RWPE1 (cell line): Measurements from ENCODE around the gene ANKS1A.

ENCODE experiments used
- CTCF ChIA-PET: fragments of 350-600 bp; sonication (Branson Sonifier 250); formaldehyde crosslinking; extraction: SDS; loops from one replicate; lab custom pipeline; 2021; lab: Yijun Ruan, JAX
- POLR2A ChIA-PET: fragments of 400-600 bp; formaldehyde crosslinking; extraction: SDS; loops from one replicate; lab custom pipeline; 2020; ENCODE audit warnings: antibody characterized with exemption; ENCODE audit not compliant: low non-redundant PET; lab: Yijun Ruan, JAX
- DNase-seq: peaks from one replicate; pipeline ENCODE4 v3.0.0; 2012; ENCODE audit warnings: low spot score
- H3K27ac ChIP-seq: fragments of 450-650 bp; 2 replicates; pipeline ENCODE4 v1.5.1; 2017
- CTCF ChIP-seq: fragments of 450-650 bp; conservative IDR thresholded peaks from 2 replicates; pipeline ENCODE4 v1.5.1; 2017; ENCODE audit warnings: low read depth, mild to moderate bottlenecking

The ANKS1A gene

DNA sequence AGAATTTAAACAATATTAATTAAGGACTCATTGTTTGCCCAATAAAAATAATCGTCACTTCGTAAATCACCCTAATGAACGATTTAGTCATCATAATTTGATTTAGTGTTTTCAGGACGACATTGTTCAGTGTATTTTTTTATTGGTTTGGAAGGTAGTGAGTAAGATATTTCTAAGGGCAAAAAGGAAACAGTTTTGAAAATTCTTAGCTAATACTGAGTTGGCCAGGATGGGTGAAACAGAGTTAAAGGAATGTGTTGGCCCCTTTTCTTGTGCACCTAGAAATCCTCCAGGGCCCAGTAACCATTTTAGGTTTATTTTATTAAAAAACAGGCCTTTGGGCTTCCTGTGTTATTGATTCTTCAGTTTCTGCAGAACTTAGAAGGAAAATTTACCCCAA, 25.3 kb downstream of the ANKS1A start:
- POLR2A ChIA-PET: no interaction called here
- TF ChIP-seq CTCF: no peak
- DNase-seq: no peak
- no peak overlapping the region for H3K27ac ChIP-seq
- CTCF ChIA-PET: no interaction called here

DNA sequence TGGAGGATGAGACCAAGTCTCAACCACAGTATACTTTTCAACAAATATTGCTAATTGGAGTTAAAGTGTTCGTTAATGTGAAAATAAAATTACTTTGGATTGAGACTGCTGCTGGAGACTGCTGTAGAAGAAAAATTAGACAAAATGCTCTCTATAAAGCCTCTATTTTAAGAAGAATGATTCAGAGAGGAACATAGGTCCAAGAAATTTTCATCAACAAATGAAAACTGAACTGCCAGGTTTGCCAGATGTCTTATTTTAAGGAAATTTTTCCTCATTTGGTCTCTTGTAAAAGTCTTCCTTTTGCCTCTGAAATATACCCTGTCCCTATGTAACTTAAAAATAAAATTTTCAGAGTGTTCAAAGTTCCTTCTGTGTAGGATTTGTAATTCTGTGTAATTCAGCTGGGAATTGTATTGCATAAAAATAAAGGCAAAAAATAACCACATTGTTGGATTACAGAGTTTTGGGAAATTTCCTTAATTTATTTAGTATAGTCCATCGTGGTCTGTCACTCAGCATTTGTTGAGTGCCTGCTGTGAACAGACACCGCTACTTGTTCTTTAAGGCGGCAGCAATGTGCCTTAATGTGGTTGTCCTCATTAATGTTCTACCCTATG, 27.4 kb downstream of the ANKS1A start:
- CTCF ChIA-PET: no interaction called here
- no peak overlapping the region for H3K27ac ChIP-seq
- no peak for DNase-seq
- TF ChIP-seq CTCF: no peak
- POLR2A ChIA-PET: no interaction called here

DNA sequence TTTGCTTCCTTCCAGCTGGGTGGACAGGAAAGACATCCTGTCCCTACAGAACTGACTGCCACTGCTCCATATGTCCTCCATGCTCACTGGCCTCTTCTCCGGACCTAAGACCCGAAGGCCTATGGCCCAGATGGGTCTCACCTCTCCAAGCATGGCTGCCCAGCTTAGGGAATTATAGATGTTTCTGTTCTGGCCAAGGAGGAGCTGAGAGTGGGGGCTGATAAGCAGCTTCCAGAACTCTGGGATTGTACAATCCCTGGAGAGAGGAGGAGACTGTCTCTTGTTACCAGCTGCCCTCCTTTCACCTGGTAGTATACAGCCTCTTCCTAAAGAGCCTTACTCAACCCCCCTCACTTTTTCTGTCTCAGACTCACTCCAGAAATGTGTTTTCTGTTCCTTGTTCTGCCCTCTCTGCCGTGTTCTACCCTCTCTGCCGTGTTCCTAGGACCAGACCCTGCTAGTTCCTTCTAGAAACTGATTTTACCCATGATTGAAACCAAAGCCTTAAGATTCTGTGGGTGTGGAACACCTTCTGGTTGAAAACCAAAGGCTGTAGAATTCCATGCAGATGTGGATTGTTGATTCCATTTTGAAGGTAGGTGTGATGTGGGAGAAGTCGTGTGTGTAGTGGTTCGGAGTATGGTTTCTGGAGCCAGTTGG, 28.7 kb downstream of the ANKS1A start:
- no peak overlapping the region for H3K27ac ChIP-seq
- ChIA-PET POLR2A (no interaction called here), CTCF (no interaction called here)
- TF ChIP-seq CTCF: no peak
- no peak for DNase-seq

GRCh38 chr6:34919651-34920050, 30.6 kb downstream of the ANKS1A start:
- ChIA-PET POLR2A (no interaction called here), CTCF (no interaction called here)
- DNase-seq: no peak
- TF ChIP-seq CTCF: no peak
- no peak overlapping the region for H3K27ac ChIP-seq

- no peak for TF ChIP-seq CTCF
- ChIA-PET POLR2A (no interaction called here), CTCF (no interaction called here)
- H3K27ac ChIP-seq: no peak overlapping the region
- DNase-seq: no peak
These were observed 31.0 kb downstream of the ANKS1A start for GRCh38 chr6:34920097-34920496.

- no peak for TF ChIP-seq CTCF
- CTCF ChIA-PET: interaction anchor here (0.6 to 0.9 kb wide), 2 partner anchors 11 to 16 kb away, joined by 3 to 5 read pairs; no protein-coding TSS in a partner anchor
- POLR2A ChIA-PET: no interaction called here
- no peak overlapping the region for H3K27ac ChIP-seq
- peak; percentile 40 for DNase-seq
These were observed 33.2 kb downstream of the ANKS1A start for GRCh38 chr6:34922177-34922663.
